Activated T-cell treated with anti-CD3 and anti-CD28 coated beads, Interleukin-2, amount 50 U/mL, for 48 hours (primary cell): ENCODE measurements around the gene DXO.
"Not testable (repeated sequence)": the region's sequence is repeated elsewhere in the genome, so short reads cannot be mapped to it uniquely, and the experiment has no call there.

ENCODE experiments used
- DNase-seq, 2 experiments: peaks; one replicate each; pipeline ENCODE4 v3.0.0-alpha.2; 2020

Gene DXO

DNA sequence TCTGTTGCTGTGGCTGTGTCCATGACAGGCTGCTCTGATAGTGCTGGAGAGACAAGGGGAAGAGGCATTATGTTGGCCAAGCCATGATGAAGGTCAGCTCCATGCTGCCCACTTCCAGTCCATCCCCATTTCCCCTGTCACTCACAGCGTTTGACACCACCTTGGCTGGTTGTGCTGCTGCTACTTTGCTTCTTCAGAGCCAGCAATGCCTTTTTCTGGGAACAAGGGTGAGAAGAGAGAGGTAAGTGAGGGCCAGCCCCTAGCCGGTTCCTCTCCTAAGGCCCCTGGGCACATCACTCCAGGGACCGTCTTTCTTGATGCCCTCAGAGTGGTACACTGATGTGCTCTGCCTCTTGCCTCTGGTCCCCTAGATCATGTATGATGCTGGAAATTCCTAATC lies 15.1 kb downstream of the DXO start:
- DNase-seq, result no peak

DNA sequence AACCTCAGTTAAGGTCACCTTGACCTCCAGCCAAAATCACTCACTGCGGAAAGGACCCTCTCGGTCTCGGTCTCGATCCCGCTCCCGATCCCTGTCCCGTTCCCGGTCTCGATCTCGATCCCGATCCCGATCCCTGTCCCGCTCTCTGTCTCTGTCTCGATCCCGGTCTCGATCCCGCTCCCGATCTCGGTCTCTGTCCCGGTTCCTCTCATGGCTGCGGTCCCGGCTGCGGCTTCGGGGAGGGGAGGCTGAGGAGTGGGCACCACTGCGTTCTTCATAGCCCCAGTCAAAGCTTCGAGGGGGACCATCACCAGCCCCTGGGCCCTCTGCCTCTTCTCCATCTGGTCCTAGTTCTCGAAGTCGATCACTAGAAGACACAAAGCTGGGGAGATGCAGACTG lies 17.4 kb downstream of the DXO start:
- DNase-seq, result no peak

DNA sequence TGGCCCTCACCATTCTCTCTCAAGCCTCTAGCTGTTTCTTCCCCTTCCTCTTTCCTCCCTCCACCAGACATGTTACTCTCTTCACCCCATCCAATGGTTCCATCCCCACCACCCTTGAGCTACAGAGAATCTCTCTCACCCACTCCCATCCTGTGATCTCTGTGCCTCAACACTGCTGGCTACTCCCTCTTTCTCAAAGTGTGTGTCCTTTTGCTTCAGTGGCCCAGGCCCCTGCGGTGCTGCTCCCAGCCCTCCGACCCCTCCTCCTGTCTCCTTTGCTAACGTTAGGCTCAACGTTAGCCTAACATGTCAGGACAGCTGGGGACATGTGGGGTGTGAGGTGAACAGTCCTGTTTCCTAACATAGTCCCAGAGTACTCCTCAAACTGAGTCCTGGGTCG lies 19.0 kb downstream of the DXO start:
- no peak for DNase-seq

DNA sequence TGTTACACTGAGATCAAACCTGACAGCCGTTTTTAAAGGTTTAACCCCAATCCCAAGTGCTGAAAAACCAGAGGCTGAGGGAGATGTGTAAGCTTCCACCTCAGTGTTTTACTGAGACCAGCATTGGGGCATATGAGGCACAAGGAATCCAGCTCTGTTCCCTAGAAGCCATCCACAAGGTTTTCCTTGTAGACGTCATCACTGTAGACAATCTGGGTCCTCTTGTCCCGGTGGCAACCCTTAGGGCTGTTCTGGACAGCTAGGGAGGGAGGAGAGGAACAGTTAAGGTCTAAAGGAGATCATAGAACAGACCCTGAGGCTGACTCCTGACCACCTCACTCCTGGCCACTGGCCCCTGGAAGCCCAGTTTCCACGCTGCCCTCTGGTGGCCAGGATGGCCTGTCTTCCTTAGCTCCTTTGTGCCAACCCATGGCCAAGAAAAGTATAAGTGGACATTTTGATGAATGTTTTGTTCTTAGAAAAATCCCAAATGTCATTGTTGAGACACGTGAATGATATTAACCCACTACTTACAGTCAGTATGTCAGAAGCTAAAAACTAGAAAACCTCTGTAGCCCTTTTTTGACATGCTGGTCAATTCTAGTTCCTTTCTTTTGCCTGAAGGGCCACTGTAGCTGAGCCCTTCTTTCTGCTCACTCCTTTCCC lies 19.7 kb downstream of the DXO start:
- peak; percentile 59 to 65 for DNase-seq

DNA sequence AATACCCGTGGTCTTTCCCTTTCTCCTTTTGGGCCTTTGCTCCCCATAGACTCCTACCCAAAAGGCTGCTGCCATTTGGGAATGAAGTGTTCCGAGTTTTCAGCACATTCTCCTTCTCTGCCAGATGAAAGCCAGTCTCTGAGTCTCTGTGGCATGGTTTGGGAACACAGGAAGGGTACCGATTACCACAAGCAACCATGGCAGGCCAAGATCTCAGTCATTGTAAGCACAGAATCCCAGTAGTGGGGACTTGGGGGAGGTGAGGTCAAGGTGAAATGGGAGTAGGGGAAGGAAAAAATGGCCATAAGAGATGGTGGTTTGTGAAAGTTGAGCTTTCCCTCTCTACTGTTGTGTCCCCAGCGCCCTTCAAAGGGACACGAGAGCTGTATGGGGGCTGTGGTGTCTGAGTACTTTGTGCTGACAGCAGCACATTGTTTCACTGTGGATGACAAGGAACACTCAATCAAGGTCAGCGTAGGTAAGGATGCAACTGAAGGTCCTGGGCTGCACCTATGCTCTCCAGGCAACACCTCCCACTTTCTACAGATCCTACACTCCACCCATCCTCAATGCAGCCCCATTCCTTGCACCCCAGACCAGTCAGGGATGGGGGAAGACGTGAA lies 21.9 kb downstream of the DXO start:
- DNase-seq, result no peak

DNA sequence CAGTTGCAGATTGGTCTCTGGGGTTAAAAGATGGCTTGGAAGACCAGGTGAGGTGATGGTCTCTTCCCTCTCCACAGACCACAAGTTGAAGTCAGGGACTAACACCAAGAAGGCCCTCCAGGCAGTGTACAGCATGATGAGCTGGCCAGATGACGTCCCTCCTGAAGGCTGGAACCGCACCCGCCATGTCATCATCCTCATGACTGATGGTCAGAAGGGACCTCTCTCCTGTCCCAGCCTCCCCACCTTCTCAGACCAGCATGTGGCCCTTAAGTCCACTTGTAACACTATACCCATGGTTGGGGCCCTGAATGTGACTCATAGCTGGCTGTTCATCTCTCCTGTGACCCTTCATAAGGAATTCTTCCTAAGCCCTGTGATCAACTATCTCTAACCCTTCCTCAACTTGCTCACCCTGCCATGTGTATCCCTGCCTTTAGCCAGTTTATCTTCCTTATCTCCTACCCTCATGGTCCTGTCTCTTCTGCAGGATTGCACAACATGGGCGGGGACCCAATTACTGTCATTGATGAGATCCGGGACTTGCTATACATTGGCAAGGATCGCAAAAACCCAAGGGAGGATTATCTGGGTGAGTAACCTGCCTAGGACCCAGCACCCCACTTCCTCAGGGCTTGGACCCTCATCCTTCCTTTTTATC lies 23.1 kb downstream of the DXO start:
- DNase-seq, result no peak

DNA sequence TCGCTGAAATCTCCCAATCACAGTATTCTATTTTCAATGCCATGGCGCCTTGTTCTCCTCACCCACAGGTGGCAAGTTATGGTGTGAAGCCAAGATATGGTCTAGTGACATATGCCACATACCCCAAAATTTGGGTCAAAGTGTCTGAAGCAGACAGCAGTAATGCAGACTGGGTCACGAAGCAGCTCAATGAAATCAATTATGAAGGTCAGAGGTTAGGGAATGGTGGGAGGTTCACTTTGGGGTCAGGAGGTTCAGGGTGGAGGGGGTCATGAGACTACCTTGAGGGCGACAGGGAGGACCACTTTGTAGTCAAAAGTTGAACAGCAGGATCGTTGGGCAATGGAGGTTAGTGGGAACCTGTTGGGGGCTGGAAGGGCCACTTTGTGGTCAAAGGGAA lies 23.6 kb downstream of the DXO start:
- no peak for DNase-seq

DNA sequence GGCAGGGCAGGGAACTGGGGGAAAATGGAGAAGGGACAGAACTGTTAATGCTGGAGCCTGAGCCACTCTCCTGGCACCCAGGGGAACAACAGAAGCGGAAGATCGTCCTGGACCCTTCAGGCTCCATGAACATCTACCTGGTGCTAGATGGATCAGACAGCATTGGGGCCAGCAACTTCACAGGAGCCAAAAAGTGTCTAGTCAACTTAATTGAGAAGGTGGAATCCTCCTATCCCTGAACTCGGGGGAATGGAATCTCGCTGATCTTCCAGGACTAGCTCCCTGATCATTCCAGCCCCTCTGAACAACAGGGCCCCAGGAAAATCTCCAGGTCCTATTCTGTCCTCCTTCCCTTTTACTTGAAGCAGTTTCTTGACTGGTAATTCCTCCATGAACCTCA lies 24.1 kb downstream of the DXO start:
- DNase-seq, result no peak

DNA sequence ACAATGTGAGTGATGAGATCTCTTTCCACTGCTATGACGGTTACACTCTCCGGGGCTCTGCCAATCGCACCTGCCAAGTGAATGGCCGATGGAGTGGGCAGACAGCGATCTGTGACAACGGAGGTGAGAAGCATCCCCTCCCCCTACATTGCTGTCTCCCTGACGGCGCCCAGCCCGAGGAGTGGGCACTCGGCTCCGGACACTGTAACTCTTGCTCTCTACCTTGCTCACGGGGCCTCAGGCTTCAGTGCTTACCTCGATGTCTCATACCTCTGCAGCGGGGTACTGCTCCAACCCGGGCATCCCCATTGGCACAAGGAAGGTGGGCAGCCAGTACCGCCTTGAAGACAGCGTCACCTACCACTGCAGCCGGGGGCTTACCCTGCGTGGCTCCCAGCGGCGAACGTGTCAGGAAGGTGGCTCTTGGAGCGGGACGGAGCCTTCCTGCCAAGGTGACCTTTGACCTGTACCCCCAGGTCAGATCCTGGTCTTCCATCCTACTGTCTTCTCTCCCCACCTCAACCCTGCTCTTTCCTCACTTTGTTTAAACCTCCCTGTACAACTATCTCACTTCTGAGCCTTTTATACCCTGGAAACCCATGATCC lies 24.8 kb downstream of the DXO start:
- no peak for DNase-seq

DNA sequence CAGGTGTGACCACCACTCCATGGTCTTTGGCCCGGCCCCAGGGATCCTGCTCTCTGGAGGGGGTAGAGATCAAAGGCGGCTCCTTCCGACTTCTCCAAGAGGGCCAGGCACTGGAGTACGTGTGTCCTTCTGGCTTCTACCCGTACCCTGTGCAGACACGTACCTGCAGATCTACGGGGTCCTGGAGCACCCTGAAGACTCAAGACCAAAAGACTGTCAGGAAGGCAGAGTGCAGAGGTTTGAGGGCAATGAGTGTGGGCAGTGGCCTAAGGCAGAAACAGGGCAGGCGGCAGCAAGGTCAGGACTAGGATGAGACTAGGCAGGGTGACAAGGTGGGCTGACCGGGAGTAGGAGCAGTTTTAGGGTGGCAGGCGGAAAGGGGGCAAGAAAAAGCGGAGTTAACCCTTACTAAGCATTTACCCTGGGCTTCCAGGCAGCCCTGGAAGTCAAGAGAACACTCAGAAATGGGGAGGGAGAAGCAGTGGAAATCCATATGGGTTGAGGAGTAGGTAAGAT lies 25.5 kb downstream of the DXO start:
- DNase-seq, result no peak

DNA sequence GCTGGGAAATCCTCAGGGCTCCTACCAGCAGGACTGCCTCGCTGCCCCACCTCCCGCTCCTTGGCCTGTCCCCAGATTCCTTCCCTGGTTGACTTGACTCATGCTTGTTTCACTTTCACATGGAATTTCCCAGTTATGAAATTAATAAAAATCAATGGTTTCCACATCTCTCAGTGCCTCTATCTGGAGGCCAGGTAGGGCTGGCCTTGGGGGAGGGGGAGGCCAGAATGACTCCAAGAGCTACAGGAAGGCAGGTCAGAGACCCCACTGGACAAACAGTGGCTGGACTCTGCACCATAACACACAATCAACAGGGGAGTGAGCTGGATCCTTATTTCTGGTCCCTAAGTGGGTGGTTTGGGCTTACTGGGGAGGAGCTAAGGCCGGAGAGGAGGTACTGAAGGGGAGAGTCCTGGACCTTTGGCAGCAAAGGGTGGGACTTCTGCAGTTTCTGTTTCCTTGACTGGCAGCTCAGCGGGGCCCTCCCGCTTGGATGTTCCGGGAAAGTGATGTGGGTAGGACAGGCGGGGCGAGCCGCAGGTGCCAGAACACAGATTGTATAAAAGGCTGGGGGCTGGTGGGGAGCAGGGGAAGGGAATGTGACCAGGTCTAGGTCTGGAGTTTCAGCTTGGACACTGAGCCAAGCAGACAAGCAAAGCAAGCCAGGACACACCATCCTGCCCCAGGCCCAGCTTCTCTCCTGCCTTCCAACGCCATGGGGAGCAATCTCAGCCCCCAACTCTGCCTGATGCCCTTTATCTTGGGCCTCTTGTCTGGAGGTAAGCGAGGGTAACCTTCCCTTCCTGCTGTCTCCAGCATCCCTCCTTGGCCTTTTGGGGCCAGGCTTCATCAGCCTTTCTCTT lies 26.2 kb downstream of the DXO start, which contains the start of gene CFB:
Gene CFB (plus strand): TSS at position 589 of the 863 bp plus-strand sequence. CDS start 127 bp downstream, at position 716.
- no peak for DNase-seq

DNA sequence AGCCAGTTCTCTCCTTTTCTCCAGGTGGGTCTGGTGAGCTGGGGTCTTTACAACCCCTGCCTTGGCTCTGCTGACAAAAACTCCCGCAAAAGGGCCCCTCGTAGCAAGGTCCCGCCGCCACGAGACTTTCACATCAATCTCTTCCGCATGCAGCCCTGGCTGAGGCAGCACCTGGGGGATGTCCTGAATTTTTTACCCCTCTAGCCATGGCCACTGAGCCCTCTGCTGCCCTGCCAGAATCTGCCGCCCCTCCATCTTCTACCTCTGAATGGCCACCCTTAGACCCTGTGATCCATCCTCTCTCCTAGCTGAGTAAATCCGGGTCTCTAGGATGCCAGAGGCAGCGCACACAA lies 26.8 kb downstream of the DXO start:
- DNase-seq, result no peak

DNA sequence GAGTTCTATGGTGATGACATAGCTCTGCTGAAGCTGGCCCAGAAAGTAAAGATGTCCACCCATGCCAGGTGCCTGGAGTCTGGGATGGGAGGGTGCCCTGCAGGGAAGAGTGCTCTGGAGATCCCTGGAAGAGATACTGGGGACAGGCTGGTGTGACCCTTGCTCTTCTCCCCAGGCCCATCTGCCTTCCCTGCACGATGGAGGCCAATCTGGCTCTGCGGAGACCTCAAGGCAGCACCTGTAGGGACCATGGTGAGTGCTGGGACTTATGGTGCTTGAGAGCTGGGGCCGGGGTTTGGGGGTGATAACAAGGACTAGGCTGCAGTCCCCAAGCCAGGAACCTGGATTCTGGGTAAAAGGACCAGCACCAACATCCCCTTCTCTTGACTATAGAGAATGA lies 28.2 kb downstream of the DXO start:
- no peak for DNase-seq

DNA sequence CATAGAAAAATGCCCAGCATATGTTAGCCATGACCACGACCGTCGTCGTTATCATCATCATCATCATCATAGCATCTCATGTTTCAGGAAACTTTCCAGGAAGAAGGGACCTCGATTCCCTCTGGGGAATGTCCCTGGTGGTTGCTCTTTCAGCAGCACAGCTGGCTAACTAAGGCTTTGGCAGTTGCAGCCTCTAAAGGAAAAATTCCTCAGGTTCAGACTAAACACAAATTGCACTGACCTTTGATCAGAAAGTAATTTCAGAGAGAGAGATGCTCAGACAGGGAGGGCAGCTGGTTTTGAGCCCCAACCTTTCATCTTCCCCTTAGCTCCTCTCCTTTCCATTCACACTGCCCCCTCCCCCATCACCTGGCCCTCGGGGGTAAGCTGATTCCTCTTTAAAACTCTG lies 31.7 kb downstream of the DXO start:
- no peak for DNase-seq

DNA sequence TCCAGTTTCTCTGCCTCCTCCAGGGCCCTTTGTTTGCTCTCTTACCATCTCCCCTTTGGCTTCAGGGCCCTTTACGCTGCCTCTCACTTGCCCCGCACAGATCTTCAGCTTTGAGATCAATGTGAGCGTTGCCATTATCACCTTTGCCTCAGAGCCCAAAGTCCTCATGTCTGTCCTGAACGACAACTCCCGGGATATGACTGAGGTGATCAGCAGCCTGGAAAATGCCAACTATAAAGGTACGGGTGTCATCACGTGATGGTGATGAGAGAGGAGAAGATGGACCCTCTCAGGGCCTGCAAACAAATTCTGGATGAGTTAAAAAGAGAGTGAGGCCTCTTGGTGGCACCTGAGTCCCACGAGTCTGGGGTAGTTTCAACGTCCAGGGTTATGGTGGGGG lies 36.1 kb downstream of the DXO start:
- DNase-seq, result no peak

DNA sequence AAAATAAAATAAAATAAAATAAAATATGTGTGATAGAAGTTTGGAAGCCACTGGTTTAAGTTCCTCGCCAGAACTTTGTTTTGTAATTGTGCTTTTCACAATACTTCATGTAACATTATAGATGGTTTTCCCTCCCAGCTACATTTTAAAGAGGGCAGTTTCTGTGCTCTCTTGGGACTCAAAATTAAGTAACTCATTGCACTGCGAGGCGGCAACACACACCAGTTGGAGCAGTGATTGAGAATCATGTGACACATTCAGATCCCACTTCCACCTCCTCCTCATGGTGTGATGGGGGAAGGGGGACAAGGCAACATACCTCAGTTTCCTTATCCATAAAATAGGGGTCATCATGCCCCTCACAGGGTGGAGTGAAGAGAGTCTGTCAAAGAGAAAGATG lies 36.9 kb downstream of the DXO start:
- DNase-seq, result no peak

DNA sequence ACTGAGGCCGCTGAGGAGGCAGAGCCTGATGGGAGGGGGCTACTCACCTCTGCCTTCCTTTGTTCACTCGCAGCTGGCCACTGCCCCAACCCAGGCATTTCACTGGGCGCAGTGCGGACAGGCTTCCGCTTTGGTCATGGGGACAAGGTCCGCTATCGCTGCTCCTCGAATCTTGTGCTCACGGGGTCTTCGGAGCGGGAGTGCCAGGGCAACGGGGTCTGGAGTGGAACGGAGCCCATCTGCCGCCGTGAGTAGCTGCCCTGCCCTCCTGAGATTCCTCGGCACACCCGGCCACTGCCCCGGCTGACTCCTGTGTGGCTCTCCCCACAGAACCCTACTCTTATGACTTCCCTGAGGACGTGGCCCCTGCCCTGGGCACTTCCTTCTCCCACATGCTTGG lies 38.4 kb downstream of the DXO start:
- DNase-seq, result no peak

DNA sequence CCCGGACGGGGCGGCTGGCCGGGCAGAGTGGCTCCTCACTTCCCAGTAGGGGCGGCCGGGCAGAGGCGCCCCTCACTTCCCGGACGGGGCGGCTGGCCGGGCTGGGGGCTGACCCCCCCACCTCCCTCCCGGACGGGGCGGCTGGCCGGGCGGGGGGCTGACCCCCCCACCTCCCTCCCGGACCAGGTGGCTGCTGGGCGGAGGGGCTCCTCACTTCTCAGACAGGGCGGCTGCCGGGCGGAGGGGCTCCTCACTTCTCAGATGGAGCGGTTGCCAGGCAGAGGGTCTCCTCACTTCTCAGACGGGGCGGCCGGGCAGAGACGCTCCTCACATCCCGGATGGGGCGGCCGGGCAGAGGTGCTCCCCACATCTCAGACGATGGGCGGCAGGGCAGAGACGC lies 39.8 kb downstream of the DXO start:
- DNase-seq, result not testable (repeated sequence)

DNA sequence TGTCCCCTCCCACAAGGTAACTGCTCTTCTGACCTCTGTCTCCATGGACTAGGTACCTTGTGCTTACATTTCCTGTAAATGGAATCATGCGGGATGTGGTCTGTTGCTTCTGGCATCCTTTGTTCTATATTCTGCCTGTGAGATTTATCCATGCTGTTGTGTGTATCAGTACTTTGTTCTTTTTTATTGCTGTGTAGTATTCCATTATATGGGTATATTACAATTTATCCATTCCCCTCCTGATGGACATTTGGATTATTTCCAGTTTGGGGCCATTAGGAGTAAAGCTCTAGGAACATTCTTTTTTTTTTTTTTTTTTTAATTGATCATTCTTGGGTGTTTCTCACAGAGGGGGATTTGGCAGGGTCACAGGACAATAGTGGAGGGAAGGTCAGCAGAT lies 41.0 kb downstream of the DXO start:
- no peak for DNase-seq

DNA sequence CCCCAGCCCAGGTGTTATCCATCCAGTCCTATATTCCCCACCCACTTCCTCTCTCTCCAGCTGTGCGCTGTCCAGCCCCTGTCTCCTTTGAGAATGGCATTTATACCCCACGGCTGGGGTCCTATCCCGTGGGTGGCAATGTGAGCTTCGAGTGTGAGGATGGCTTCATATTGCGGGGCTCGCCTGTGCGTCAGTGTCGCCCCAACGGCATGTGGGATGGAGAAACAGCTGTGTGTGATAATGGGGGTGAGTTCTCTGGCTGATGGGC lies 43.3 kb downstream of the DXO start:
- DNase-seq, result no peak

DNA sequence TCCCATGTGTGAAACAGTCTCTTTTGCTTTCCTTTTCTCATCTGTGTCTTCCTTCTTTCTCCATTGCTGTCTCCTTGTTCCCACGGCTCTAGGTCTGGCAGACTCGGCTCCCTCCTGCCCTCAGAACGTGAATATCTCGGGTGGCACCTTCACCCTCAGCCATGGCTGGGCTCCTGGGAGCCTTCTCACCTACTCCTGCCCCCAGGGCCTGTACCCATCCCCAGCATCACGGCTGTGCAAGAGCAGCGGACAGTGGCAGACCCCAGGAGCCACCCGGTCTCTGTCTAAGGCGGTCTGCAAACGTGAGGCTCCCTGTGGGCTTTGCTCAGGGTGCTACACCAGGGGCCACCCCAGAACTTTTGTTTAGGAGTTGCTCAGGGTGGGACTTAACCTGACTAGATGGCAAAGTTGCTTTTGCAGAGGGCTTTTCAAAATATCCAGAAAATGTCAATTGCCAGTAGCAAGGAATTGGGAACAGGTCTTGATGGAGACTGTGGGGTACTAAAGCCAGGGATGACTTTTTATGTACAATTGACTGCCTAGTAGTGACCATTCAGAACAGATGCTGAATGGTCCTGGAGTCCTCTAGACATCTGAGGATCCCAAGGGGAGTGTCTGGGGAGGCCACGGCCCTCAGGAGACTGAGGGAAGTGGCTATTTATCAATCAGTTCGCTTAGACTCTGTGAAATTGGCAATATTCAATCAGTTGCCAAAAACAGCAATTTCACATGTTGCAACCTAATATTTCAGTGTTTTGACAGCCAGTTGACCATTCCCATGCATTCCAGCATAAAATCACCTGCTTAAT lies 43.9 kb downstream of the DXO start:
- no peak for DNase-seq

DNA sequence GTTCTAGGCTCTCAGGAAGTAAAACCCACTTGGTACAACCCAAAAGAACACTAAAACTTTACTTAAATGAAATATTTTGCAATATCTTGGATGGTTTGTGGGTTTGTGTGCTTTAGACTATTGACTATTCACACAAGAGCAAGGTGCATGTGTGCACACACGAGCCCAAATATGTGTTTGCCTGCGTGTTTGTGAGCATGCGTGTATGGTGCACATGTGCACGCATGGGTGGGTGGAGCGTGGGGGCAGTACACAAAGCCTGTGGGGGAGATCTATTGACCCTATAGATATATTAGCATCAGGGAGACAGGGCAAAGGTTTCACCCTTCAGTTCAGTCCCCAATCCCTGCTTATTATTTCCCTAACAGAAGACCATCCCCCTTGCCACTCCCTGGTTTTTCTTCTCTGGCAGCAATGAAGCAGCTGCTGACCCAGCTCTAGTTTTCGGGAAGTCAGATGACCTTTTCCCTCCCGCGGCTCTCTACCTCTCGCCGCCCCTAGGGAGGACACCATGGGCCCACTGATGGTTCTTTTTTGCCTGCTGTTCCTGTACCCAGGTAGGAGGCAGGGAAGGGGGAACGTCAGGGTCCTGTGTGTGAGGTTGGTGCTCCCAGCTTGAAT lies 44.6 kb downstream of the DXO start, which contains the start of gene C2:
Gene C2 (plus strand): TSS at position 476 of the 621 bp plus-strand sequence. CDS start 36 bp downstream, at position 512.
- no peak for DNase-seq
